Vagina (tissue), 2 donors: ENCODE data around the gene FBXL7.

Experiments used
- CTCF ChIP-seq, 3 experiments: fragments of 450-650 bp in 2 of 3; fragments of 200-600 bp in 1 of 3; sonication (generic) in 1 of 3; IDR thresholded peaks; one replicate each; pipeline ENCODE4 v1.5.1; 2017 to 2019; ENCODE audit warnings: antibody characterized with exemption in 3 of 3, mild to moderate bottlenecking in 2 of 3, moderate library complexity in 2 of 3
- POLR2A ChIP-seq, 2 donors: fragments of 450-650 bp; IDR thresholded peaks; one replicate each; pipeline ENCODE4 v1.6.1; 2017; ENCODE audit warnings: antibody characterized with exemption in 2 of 2, mild to moderate bottlenecking in 2 of 2, moderate library complexity in 2 of 2
- POLR2AphosphoS5 ChIP-seq, 2 donors: sonication (generic); formaldehyde crosslinking; IDR thresholded peaks; one replicate each; pipeline ENCODE4 v1.9.0; 2017; ENCODE audit warnings: antibody characterized with exemption in 2 of 2, mild to moderate bottlenecking in 2 of 2, low read depth in 1 of 2; ENCODE audit not compliant: insufficient read depth in 1 of 2

- TF ChIP-seq POLR2AphosphoS5 (IDR thresholded peaks at IDR 0.05; ENCODE audit: insufficient read depth in 1 of 2, low read depth in 1 of 2) (no peak), POLR2A (IDR thresholded peaks at IDR 0.05) (no peak), CTCF (IDR thresholded peaks at IDR 0.05) (no peak)
These were observed 18.8 kb downstream of the FBXL7 start for GRCh38 chr5:15518786-15519185.
